Neuron (in vitro differentiated cells): ENCODE results near the gene EPB41L4B.
"Not testable (repeated sequence)": the region's sequence is repeated elsewhere in the genome, so short reads cannot be mapped to it uniquely, and the experiment has no call there.

Source experiments
- H2AFZ ChIP-seq: one replicate; pipeline ENCODE4 v1.6.1; 2013; ENCODE audit warnings: low read depth, mild to moderate bottlenecking, inconsistent platforms, low read length, moderate library complexity
- H3K27me3 ChIP-seq: one replicate; pipeline ENCODE4 v1.6.1; 2013; ENCODE audit warnings: low read length; ENCODE audit not compliant: insufficient read depth
- H3K36me3 ChIP-seq: one replicate; pipeline ENCODE4 v1.6.1; 2013; ENCODE audit warnings: low read length; ENCODE audit not compliant: insufficient read depth
- H3K4me1 ChIP-seq: one replicate; pipeline ENCODE4 v1.6.1; 2013; ENCODE audit warnings: low read length; ENCODE audit not compliant: insufficient read depth
- H3K4me3 ChIP-seq: 2 replicates; pipeline ENCODE4 v1.5.1; 2013; ENCODE audit warnings: mild to moderate bottlenecking, low read length, moderate library complexity
- H3K9me3 ChIP-seq: one replicate; pipeline ENCODE4 v1.6.1; 2013; ENCODE audit warnings: low read length

Gene EPB41L4B

GRCh38 chr9:109305801-109306200 lies 15.1 kb downstream of the EPB41L4B start:
- Histone ChIP-seq H3K27me3 (no peaks in the 10 kb centered on the region), H3K4me3 (no peak overlapping the region), H3K36me3 (no peaks in the 10 kb centered on the region), H2AFZ (no peak overlapping the region), H3K9me3 (no peaks in the 10 kb centered on the region), H3K4me1 (no peaks in the 10 kb centered on the region)

- Histone ChIP-seq H3K4me1 (no peaks in the 10 kb centered on the region), H2AFZ (no peak overlapping the region), H3K27me3 (no peaks in the 10 kb centered on the region), H3K9me3 (no peaks in the 10 kb centered on the region), H3K36me3 (no peaks in the 10 kb centered on the region), H3K4me3 (no peak overlapping the region)
These were observed 16.5 kb downstream of the EPB41L4B start for GRCh38 chr9:109304347-109304746.

- Histone ChIP-seq H3K27me3 (no peaks in the 10 kb centered on the region), H2AFZ (no peak overlapping the region), H3K9me3 (no peaks in the 10 kb centered on the region), H3K4me3 (no peak overlapping the region), H3K36me3 (no peaks in the 10 kb centered on the region), H3K4me1 (no peaks in the 10 kb centered on the region)
These were observed 17.0 kb downstream of the EPB41L4B start for GRCh38 chr9:109303900-109304299.

GRCh38 chr9:109302606-109303005 lies 18.3 kb downstream of the EPB41L4B start:
- Histone ChIP-seq H3K9me3 (no peaks in the 10 kb centered on the region), H3K36me3 (no peaks in the 10 kb centered on the region), H3K4me3 (no peak overlapping the region), H2AFZ (no peak overlapping the region), H3K4me1 (no peaks in the 10 kb centered on the region), H3K27me3 (no peaks in the 10 kb centered on the region)

- H3K36me3 ChIP-seq, result no peaks in the 10 kb centered on the region
- H3K4me1 ChIP-seq, result no peaks in the 10 kb centered on the region
- no peaks in the 10 kb centered on the region for H3K27me3 ChIP-seq
- H3K9me3 ChIP-seq, result no peaks in the 10 kb centered on the region
- H2AFZ ChIP-seq, result no peak overlapping the region
- H3K4me3 ChIP-seq, result no peak overlapping the region
These were observed 19.8 kb downstream of the EPB41L4B start for GRCh38 chr9:109301012-109301411.

GRCh38 chr9:109299891-109300290 lies 21.0 kb downstream of the EPB41L4B start:
- no peaks in the 10 kb centered on the region for H3K27me3 ChIP-seq
- no peaks in the 10 kb centered on the region for H3K9me3 ChIP-seq
- no peak overlapping the region for H2AFZ ChIP-seq
- no peaks in the 10 kb centered on the region for H3K4me1 ChIP-seq
- no peaks in the 10 kb centered on the region for H3K36me3 ChIP-seq
- no peak overlapping the region for H3K4me3 ChIP-seq

- no peaks in the 10 kb centered on the region for H3K4me1 ChIP-seq
- no peak overlapping the region for H3K4me3 ChIP-seq
- no peak overlapping the region for H2AFZ ChIP-seq
- no peaks in the 10 kb centered on the region for H3K27me3 ChIP-seq
- H3K36me3 ChIP-seq, result no peaks in the 10 kb centered on the region
- no peaks in the 10 kb centered on the region for H3K9me3 ChIP-seq
These were observed 23.0 kb downstream of the EPB41L4B start for GRCh38 chr9:109297899-109298298.

- H3K9me3 ChIP-seq, result no peaks in the 10 kb centered on the region
- no peaks in the 10 kb centered on the region for H3K27me3 ChIP-seq
- no peak overlapping the region for H2AFZ ChIP-seq
- no peaks in the 10 kb centered on the region for H3K36me3 ChIP-seq
- no peaks in the 10 kb centered on the region for H3K4me1 ChIP-seq
- no peak overlapping the region for H3K4me3 ChIP-seq
These were observed 25.4 kb downstream of the EPB41L4B start for GRCh38 chr9:109295221-109296130.

- Histone ChIP-seq H3K4me1 (no peaks in the 10 kb centered on the region), H3K4me3 (no peak overlapping the region), H3K27me3 (no peaks in the 10 kb centered on the region), H2AFZ (no peak overlapping the region), H3K9me3 (no peaks in the 10 kb centered on the region), H3K36me3 (no peaks in the 10 kb centered on the region)
These were observed 30.5 kb downstream of the EPB41L4B start for GRCh38 chr9:109290385-109290784.

- Histone ChIP-seq H3K4me1 (no peaks in the 10 kb centered on the region), H3K36me3 (no peaks in the 10 kb centered on the region), H3K4me3 (no peak overlapping the region), H3K27me3 (no peaks in the 10 kb centered on the region), H3K9me3 (no peaks in the 10 kb centered on the region), H2AFZ (no peak overlapping the region)
These were observed 30.9 kb downstream of the EPB41L4B start for GRCh38 chr9:109289931-109290330.

GRCh38 chr9:109289186-109289585 lies 31.7 kb downstream of the EPB41L4B start:
- no peaks in the 10 kb centered on the region for H3K36me3 ChIP-seq
- no peaks in the 10 kb centered on the region for H3K27me3 ChIP-seq
- H3K4me3 ChIP-seq, result no peak overlapping the region
- H3K9me3 ChIP-seq, result no peaks in the 10 kb centered on the region
- no peak overlapping the region for H2AFZ ChIP-seq
- no peaks in the 10 kb centered on the region for H3K4me1 ChIP-seq

GRCh38 chr9:109286981-109287380 lies 33.9 kb downstream of the EPB41L4B start:
- H3K36me3 ChIP-seq, result no peaks in the 10 kb centered on the region
- H3K4me1 ChIP-seq, result no peaks in the 10 kb centered on the region
- no peak overlapping the region for H2AFZ ChIP-seq
- H3K9me3 ChIP-seq, result no peaks in the 10 kb centered on the region
- H3K27me3 ChIP-seq, result no peaks in the 10 kb centered on the region
- no peak overlapping the region for H3K4me3 ChIP-seq

- Histone ChIP-seq H3K9me3 (no peaks in the 10 kb centered on the region), H3K27me3 (no peaks in the 10 kb centered on the region), H3K36me3 (no peaks in the 10 kb centered on the region), H2AFZ (no peak overlapping the region), H3K4me1 (no peaks in the 10 kb centered on the region), H3K4me3 (no peak overlapping the region)
These were observed 34.3 kb downstream of the EPB41L4B start for GRCh38 chr9:109286571-109286977.

- H3K36me3 ChIP-seq, H2AFZ ChIP-seq, H3K4me1 ChIP-seq, H3K27me3 ChIP-seq, H3K4me3 ChIP-seq, H3K9me3 ChIP-seq: not testable (repeated sequence)
These were observed 37.2 kb downstream of the EPB41L4B start for GRCh38 chr9:109283672-109284071.
